Lower leg skin (tissue), 4 donors: ENCODE measurements around the gene TOX2. TPM values are rescaled to one million over a fixed set of nuclear protein-coding genes. Genes with fewer than 3 reads are reported as not detected.

Experiments used
- DNase-seq, 2 donors: peaks; one replicate each; pipeline ENCODE4 v3.0.0-alpha.2; 2019; ENCODE audit warnings: low spot score in 2 of 2
- H3K4me3 ChIP-seq: fragments of 200-600 bp; sonication (generic); 2 replicates; pipeline ENCODE4 v1.5.1; 2017; ENCODE audit warnings: mild to moderate bottlenecking, low read depth; ENCODE audit not compliant: poor library complexity, severe bottlenecking
- POLR2A ChIP-seq, 2 donors: fragments of 450-650 bp; IDR thresholded peaks; one replicate each; pipeline ENCODE4 v1.6.1; 2016 to 2017; ENCODE audit warnings: antibody characterized with exemption in 2 of 2, mild to moderate bottlenecking in 1 of 2, moderate library complexity in 1 of 2
- WGBS, 2 donors: methylation state at CpG; one replicate each; pipeline ENCODE4 v1.1.5; 2018; 5-methylcytosine and 5-hydroxymethylcytosine counted together
- intact Hi-C: fragments of 100-400 bp; cut with DNase I; formaldehyde crosslinking; loops from one replicate; pipeline ENCODE4 v1.15.0; 2023; ENCODE audit warnings: low total_unique reads
- total RNA-seq, 4 donors: library from RNA; depleted of rRNA; stranded (reverse); fragments of >200 nt; gene quantifications; one replicate each; pipeline ENCODE4 v1.1.0, GENCODE V29; 2016
- TF ChIP-seq, protein P1 (sequence below), 3 donors: fragments of 450-650 bp; IDR thresholded peaks; one replicate each; pipeline ENCODE4 v1.5.1; 2016; ENCODE audit warnings: antibody characterized with exemption in 3 of 3, mild to moderate bottlenecking in 3 of 3, moderate library complexity in 2 of 3

TOX2 gene
- total RNA-seq, 4 donors from 2014 or later = 1.8 to 5.2 (median 1.9) TPM

- no peak overlapping the region for H3K4me3 ChIP-seq
- no peak for DNase-seq
- TF ChIP-seq, protein P1, sequence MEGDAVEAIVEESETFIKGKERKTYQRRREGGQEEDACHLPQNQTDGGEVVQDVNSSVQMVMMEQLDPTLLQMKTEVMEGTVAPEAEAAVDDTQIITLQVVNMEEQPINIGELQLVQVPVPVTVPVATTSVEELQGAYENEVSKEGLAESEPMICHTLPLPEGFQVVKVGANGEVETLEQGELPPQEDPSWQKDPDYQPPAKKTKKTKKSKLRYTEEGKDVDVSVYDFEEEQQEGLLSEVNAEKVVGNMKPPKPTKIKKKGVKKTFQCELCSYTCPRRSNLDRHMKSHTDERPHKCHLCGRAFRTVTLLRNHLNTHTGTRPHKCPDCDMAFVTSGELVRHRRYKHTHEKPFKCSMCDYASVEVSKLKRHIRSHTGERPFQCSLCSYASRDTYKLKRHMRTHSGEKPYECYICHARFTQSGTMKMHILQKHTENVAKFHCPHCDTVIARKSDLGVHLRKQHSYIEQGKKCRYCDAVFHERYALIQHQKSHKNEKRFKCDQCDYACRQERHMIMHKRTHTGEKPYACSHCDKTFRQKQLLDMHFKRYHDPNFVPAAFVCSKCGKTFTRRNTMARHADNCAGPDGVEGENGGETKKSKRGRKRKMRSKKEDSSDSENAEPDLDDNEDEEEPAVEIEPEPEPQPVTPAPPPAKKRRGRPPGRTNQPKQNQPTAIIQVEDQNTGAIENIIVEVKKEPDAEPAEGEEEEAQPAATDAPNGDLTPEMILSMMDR (IDR thresholded peaks at IDR 0.05) = no peak
- no peak for TF ChIP-seq POLR2A (IDR thresholded peaks at IDR 0.05)
- WGBS, 2 donors = 51 to 52% methylated on average over 14 of the region's 14 CpGs
- intact Hi-C loops = no loop called here
Observed at GRCh38 chr20:43903953-43904826, 10.5 kb upstream of the TOX2 start.

DNA sequence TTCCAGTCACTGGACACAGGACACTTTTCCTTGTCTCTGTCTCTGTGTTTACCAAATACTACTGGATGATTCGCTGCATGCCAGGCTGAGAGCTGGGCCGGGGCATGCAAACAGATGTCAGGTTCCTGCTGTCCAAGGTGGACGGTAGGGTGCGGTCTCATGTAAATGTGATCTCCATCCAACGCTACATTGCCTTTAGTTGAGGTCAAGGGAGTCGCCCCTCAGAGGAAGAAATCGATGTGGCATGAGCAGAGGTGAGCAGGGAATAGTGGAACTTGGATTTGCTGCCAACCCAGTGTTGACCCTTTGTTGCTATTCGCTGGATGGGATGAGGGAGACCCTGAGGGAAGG, 9.8 kb upstream of the TOX2 start:
- TF ChIP-seq POLR2A (IDR thresholded peaks at IDR 0.05) = no peak
- TF ChIP-seq, protein P1 (IDR thresholded peaks at IDR 0.05) = no peak
- 73 to 76% methylated on average over 8 of the region's 8 CpGs for WGBS, 2 donors
- intact Hi-C loops = no loop called here
- no peak overlapping the region for H3K4me3 ChIP-seq
- no peak for DNase-seq

DNA sequence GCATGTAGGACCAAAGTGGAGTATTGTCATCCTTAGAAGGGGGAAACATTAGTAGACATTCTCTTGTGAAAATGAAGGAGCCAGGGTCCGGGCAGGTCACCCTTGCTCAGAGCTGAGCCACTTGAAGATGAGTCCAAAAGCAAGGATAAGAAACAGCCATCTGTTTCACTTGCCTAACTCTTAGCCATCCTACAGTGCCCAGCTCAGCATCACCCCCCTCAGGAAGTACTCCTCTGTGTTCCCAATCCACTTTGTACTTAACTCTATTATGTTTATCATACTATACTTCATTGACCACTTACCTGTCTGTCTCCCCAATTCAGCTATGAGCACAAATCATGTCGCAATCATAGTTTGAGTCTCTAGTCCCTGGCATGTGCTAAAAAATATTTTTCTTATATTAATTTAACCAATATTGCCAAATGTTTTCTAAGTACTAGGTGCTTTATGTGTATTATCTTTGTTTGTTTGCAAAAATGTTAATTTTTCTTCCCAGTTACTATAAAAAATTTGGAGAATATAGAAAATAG, 8.1 kb upstream of the TOX2 start:
- TF ChIP-seq, protein P1 (IDR thresholded peaks at IDR 0.05) = no peak
- no peak for TF ChIP-seq POLR2A (IDR thresholded peaks at IDR 0.05)
- DNase-seq = no peak
- WGBS, 2 donors = 90 to 93% methylated on average over 2 of the region's 2 CpGs
- H3K4me3 ChIP-seq = no peak overlapping the region
- intact Hi-C loops = no loop called here

DNA sequence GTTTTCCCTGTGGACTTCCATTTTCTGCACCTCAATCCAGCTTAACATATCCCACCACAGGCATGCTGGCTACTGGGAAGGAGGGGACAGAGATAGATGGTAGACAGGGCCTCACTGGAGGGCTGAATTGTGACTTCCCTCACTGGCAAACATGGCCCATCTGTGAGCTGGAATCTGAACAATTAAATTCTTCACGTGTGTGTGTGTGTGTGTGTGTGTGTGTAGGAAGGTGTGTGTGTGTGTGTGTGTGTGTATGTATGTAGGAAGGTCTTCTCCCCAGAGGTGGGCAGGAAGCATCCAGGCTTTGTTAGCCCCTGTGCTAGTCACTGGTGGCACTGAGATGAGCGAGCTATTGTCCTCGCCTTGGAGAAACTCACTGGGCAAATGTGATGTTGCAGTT, 5.4 kb upstream of the TOX2 start:
- no peak for DNase-seq
- TF ChIP-seq POLR2A (IDR thresholded peaks at IDR 0.05) = no peak
- TF ChIP-seq, protein P1 (IDR thresholded peaks at IDR 0.05) = no peak

GRCh38 chr20:43909720-43910119, 4.9 kb upstream of the TOX2 start:
- no peak for TF ChIP-seq POLR2A (IDR thresholded peaks at IDR 0.05)
- TF ChIP-seq, protein P1 (IDR thresholded peaks at IDR 0.05) = no peak
- 71 to 72% methylated on average over 5 of the region's 5 CpGs for WGBS, 2 donors
- H3K4me3 ChIP-seq = no peak overlapping the region
- intact Hi-C loops = no loop called here
- no peak for DNase-seq

More for the DNA sequence above, 5.4 kb upstream of the TOX2 start:
- H3K4me3 ChIP-seq = no peak overlapping the region
- 84 to 87% methylated on average over 3 of the region's 3 CpGs for WGBS, 2 donors
- intact Hi-C loops = no loop called here
